Vagina (tissue), 2 donors: Measurements from ENCODE around the gene TGFA.

Experiments used
- CTCF ChIP-seq, 3 experiments: fragments of 450-650 bp in 2 of 3; fragments of 200-600 bp in 1 of 3; sonication (generic) in 1 of 3; IDR thresholded peaks; one replicate each; pipeline ENCODE4 v1.5.1; 2017 to 2019; ENCODE audit warnings: antibody characterized with exemption in 3 of 3, mild to moderate bottlenecking in 2 of 3, moderate library complexity in 2 of 3
- POLR2A ChIP-seq, 2 donors: fragments of 450-650 bp; IDR thresholded peaks; one replicate each; pipeline ENCODE4 v1.6.1; 2017; ENCODE audit warnings: antibody characterized with exemption in 2 of 2, mild to moderate bottlenecking in 2 of 2, moderate library complexity in 2 of 2

DNA sequence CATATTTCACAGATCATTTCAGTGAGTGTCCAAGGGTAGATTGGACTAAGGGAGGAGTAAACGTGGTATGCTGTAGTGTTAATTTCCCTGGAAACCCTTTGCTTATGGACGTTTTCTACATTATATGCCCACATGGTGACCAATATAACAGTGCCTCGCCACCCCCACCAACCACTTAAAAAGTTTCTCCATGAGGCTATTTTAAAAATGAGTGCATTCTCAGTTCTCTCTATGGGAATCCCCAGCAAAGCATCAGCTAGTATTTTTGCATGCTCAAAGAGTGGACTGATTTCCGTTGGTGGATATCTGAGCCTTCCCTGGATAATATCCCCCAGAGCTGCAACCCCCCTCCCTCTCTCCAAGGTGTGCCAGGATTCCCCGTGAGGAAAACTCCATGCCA is 73.2 kb downstream of the TGFA start:
- TF ChIP-seq CTCF (IDR thresholded peaks at IDR 0.05): no peak
- no peak for TF ChIP-seq POLR2A (IDR thresholded peaks at IDR 0.05)
